Measurements from ENCODE around the gene RPL27. TPM values are rescaled to one million over a fixed set of nuclear protein-coding genes. Genes with fewer than 3 reads are reported as not detected.
A peak's percentile ranks its signal among the peaks of the same experiment; 100 is the strongest.

The RPL27 gene
- total RNA-seq, 1 donor from 2014 or later, result 752 TPM

DNA sequence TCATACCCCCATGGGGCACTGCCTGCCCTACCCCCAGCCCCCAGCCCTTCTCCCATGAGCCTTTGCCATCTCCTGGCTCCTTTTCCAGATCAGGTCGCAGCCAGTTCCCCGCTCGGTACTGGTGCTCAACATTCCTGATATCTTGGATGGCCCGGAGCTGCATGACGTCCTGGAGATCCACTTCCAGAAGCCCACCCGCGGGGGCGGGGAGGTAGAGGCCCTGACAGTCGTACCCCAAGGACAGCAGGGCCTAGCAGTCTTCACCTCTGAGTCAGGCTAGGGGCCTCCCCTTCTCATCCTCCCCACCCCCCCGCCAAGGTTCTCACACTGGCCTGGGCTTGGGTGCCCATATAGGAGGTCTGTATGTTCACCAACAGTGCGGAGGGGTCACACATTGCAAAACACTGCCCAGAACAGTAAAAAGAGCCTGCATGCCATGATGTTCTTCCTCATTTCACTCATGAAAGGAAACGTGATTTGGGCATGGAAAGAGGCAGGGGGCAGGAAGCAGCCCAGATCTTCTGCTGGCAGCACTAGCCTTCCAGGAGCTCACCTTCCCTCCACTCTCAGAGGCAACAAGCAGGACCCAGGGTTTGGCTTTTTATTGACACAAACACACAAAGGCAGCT lies 15.9 kb downstream of the RPL27 start:
- no peak for ATAC-seq

DNA sequence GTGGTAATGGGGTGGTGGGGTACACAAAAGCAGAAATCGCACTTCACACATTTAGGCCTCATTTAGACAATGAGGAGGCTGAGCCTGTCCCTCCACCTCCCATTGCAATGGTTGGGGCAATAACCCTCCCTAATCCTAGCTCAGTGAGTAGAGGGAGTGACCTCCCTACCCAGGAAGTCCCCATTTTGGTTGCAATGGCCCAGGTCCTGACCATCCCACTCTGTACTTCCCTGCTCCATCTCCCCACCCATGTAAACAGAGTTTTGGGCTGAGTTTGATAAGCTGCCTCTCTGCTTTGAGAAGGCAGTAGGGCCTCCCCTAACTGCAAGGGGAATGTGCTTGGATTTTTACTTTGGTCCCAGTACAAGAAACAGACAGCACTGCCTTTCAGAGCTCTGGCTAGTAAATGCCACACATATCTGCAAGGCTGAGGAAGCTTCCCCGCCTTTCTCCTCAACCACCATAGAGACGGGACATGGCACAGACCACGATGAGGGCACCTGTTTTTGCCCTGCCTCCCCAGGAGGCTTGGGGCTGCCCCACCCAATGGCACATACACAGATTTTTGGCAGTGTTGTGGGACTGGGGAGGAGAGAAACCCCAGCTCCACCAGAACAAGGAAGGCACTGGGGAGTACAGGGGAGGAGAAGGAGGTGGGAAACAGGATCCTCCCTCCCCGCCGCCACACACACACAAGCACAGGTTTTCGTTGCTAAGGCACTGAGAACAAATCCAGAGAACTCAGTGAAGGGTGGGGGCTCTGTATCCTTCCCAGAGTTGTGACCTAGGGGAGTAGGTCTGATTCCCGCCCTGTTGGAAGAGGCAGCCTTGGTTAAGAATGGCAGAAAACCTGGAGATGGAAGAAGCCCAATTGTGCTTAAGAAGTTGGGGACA lies 16.7 kb downstream of the RPL27 start:
- Histone ChIP-seq H3K4me1 (peaks cover 43% of the 10 kb centered on the region), H3K4me3 (no peak overlapping the region), H3K27me3 (no peaks in the 10 kb centered on the region), H3K27ac (peak overlapping the region; percentile 65), H3K36me3 (peaks cover 64% of the 10 kb centered on the region), H3K9me3 (no peaks in the 10 kb centered on the region)
- intact Hi-C loops (cut with DNase I), result no loop called here
- ATAC-seq (no peak), DNase-seq (no peak)
- TF ChIP-seq, protein P1, sequence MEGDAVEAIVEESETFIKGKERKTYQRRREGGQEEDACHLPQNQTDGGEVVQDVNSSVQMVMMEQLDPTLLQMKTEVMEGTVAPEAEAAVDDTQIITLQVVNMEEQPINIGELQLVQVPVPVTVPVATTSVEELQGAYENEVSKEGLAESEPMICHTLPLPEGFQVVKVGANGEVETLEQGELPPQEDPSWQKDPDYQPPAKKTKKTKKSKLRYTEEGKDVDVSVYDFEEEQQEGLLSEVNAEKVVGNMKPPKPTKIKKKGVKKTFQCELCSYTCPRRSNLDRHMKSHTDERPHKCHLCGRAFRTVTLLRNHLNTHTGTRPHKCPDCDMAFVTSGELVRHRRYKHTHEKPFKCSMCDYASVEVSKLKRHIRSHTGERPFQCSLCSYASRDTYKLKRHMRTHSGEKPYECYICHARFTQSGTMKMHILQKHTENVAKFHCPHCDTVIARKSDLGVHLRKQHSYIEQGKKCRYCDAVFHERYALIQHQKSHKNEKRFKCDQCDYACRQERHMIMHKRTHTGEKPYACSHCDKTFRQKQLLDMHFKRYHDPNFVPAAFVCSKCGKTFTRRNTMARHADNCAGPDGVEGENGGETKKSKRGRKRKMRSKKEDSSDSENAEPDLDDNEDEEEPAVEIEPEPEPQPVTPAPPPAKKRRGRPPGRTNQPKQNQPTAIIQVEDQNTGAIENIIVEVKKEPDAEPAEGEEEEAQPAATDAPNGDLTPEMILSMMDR (IDR thresholded peaks at IDR 0.05), result no peak

More for the DNA sequence above, 15.9 kb downstream of the RPL27 start:
- DNase-seq, result no peak
- intact Hi-C loops (cut with DNase I), result no loop called here
- Histone ChIP-seq H3K27me3 (no peaks in the 10 kb centered on the region), H3K4me1 (peaks cover 35% of the 10 kb centered on the region), H3K4me3 (no peak overlapping the region), H3K36me3 (peaks cover 64% of the 10 kb centered on the region), H3K9me3 (no peaks in the 10 kb centered on the region), H3K27ac (peak overlapping the region; percentile 65)
- TF ChIP-seq, protein P1 (IDR thresholded peaks at IDR 0.05), result no peak

DNA sequence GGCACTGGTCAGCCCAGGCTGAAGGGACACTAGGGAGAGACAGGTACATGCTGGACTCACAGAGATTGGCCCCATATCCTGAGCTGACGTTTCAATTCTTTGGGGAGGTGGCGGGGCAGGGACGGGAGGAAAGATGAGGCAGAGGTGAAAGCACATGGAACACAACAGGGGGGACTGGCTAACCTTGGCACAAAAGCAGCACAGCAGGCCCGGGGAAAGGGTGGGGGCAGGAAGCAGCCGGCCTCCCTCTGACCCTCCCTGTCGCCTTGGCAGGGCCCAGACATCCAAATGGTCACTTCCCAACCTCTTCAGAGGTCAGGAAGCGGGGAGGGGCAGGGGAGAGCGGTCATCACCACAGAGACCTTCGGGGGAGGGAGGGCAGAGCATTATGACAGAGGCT lies 17.4 kb downstream of the RPL27 start:
- TF ChIP-seq, protein P1 (IDR thresholded peaks at IDR 0.05), result no peak
- H3K36me3 ChIP-seq, result peaks cover 64% of the 10 kb centered on the region
- peaks cover 44% of the 10 kb centered on the region for H3K4me1 ChIP-seq
- H3K9me3 ChIP-seq, result no peaks in the 10 kb centered on the region
- no peak overlapping the region for H3K4me3 ChIP-seq
- no peak for DNase-seq
- ATAC-seq, result peak; percentile 61
- intact Hi-C loops (cut with DNase I), result no loop called here
- no peaks in the 10 kb centered on the region for H3K27me3 ChIP-seq
- peak overlapping the region; percentile 65 for H3K27ac ChIP-seq

DNA sequence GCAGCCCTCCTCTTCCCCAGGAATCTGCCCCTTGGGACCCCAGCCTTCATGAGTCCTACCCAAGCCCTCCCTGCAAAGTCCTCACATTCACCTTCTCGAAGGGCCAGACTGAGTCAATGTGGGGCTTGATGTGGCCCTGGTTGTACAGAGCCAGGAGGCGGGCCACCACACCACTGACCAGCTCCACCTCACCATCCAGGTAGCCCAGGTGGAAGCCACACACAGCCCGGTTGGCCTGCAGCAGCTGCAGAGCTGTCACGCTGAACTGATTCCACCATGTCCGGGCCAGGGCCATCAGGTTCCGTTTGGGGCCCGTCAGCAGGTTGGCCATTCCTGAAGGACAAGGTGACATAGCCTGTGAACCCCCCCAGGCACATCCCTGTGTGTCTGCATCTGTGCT lies 18.0 kb downstream of the RPL27 start:
- no peaks in the 10 kb centered on the region for H3K27me3 ChIP-seq
- peaks cover 64% of the 10 kb centered on the region for H3K36me3 ChIP-seq
- no peaks in the 10 kb centered on the region for H3K9me3 ChIP-seq
- H3K27ac ChIP-seq, result peak overlapping the region; percentile 40
- TF ChIP-seq, protein P1 (IDR thresholded peaks at IDR 0.05), result no peak
- DNase-seq (no peak), ATAC-seq (no peak)
- intact Hi-C loops (cut with DNase I), result no loop called here
- H3K4me3 ChIP-seq, result no peak overlapping the region
- H3K4me1 ChIP-seq, result peaks cover 48% of the 10 kb centered on the region

DNA sequence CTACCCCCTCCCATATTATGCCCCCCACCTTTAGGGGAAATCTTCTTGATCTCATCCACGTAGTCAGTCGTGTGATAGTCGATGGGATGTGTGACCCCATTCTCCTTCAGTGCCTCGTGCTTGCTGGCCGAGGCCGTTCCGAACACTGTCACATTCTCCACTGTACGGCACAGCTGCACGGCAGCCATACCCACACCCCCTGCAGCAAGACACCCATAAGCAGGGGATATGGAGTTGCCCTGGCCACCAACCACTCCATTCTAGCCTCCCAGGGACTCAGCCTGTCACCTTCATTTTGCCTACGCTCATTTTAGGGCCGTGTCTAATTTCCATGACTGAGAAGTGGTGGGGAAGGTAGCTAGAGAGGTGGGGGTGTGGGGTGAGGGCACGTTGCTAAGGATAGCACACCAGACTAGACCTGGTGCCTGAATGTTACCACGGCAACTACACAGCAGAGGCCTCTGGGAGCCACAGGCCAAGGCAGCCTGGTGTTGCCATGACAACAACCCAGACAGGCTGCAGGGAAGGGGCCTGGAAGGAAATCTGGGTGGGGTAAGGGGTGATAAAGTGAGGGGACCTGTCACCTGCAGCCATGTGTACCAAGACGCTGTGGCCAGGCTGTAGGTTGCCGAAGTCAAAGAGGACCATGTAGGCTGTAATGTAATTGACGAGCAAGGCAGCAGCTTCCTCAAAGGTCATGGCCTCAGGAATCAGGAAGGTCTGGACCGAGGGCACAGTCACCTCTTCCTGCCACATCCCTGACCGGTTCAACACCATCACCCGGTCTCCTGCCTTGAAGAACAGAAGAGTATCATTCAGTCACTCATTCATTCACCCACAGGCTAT lies 20.0 kb downstream of the RPL27 start:
- H3K27ac ChIP-seq, result no peak overlapping the region
- no peak overlapping the region for H3K4me3 ChIP-seq
- ATAC-seq (no peak), DNase-seq (no peak)
- intact Hi-C loops (cut with DNase I), result no loop called here
- peaks cover 50% of the 10 kb centered on the region for H3K36me3 ChIP-seq
- TF ChIP-seq, protein P1 (IDR thresholded peaks at IDR 0.05), result no peak
- H3K9me3 ChIP-seq, result no peaks in the 10 kb centered on the region
- peaks cover 52% of the 10 kb centered on the region for H3K4me1 ChIP-seq
- H3K27me3 ChIP-seq, result no peaks in the 10 kb centered on the region
